Neural progenitor cell (in vitro differentiated cells): ENCODE results near the gene MRPS9. TPM values are rescaled to one million over a fixed set of nuclear protein-coding genes. Genes with fewer than 3 reads are reported as not detected.

Experiments used
- DNase-seq: peaks from one replicate; pipeline ENCODE4 v3.0.0-alpha.2; 2016; ENCODE audit warnings: low spot score
- H2AFZ ChIP-seq: fragments of 200-600 bp; sonication (generic); replicated peaks from 2 replicates; pipeline ENCODE4 v1.6.1; 2016; ENCODE audit warnings: antibody characterized with exemption
- H3F3A ChIP-seq: fragments of 200-600 bp; sonication (generic); 2 replicates; pipeline ENCODE4 v1.6.1; 2016; ENCODE audit warnings: antibody characterized with exemption, low read depth
- H3K27ac ChIP-seq: fragments of 200-600 bp; sonication (generic); 2 replicates; pipeline ENCODE4 v1.5.1; 2016; ENCODE audit warnings: mild to moderate bottlenecking
- H3K27me3 ChIP-seq: fragments of 200-600 bp; sonication (generic); 2 replicates; pipeline ENCODE4 v1.6.1; 2016; ENCODE audit warnings: mild to moderate bottlenecking, moderate library complexity
- H3K36me3 ChIP-seq: fragments of 200-600 bp; sonication (generic); 2 replicates; pipeline ENCODE4 v1.5.1; 2016
- H3K4me1 ChIP-seq: fragments of 200-600 bp; sonication (generic); 2 replicates; pipeline ENCODE4 v1.6.1; 2016; ENCODE audit warnings: mixed run types
- H3K4me2 ChIP-seq: fragments of 200-600 bp; sonication (generic); 2 replicates; pipeline ENCODE4 v1.6.1; 2016
- H3K4me3 ChIP-seq: fragments of 200-600 bp; sonication (generic); 2 replicates; pipeline ENCODE4 v1.5.1; 2016
- H3K79me2 ChIP-seq: fragments of 200-600 bp; sonication (generic); 2 replicates; pipeline ENCODE4 v1.6.1; 2016; ENCODE audit warnings: low read depth
- H3K9ac ChIP-seq: fragments of 200-600 bp; sonication (generic); 2 replicates; pipeline ENCODE4 v1.6.1; 2016
- H3K9me3 ChIP-seq: fragments of 200-600 bp; sonication (generic); 2 replicates; pipeline ENCODE4 v1.5.1; 2016; ENCODE audit warnings: low read depth
- H4K20me1 ChIP-seq: fragments of 200-600 bp; sonication (generic); 2 replicates; pipeline ENCODE4 v1.6.1; 2016; ENCODE audit warnings: low read depth
- H3K27ac Mint-ChIP-seq: 3 replicates; pipeline ENCODE4 v1.8.0; 2021; ENCODE audit warnings: mixed read lengths
- H3K27me3 Mint-ChIP-seq: 2 replicates; pipeline ENCODE4 v1.8.0; 2022; ENCODE audit warnings: low read depth, mild to moderate bottlenecking, inconsistent platforms, moderate library complexity, mixed read lengths; ENCODE audit not compliant: insufficient read depth
- H3K36me3 Mint-ChIP-seq: 3 replicates; pipeline ENCODE4 v1.8.0; 2021; ENCODE audit warnings: mixed read lengths
- H3K4me1 Mint-ChIP-seq: 3 replicates; pipeline ENCODE4 v1.8.0; 2021; ENCODE audit warnings: mixed read lengths
- H3K4me3 Mint-ChIP-seq: 3 replicates; pipeline ENCODE4 v1.8.0; 2021; ENCODE audit warnings: mild to moderate bottlenecking, moderate library complexity, mixed read lengths
- H3K9me3 Mint-ChIP-seq: 3 replicates; pipeline ENCODE4 v1.8.0; 2020; ENCODE audit warnings: mixed read lengths
- CTCF ChIP-seq: fragments of 200-600 bp; sonication (generic); IDR thresholded peaks from 2 replicates; pipeline ENCODE4 v1.5.1; 2017; ENCODE audit warnings: antibody characterized with exemption, mild to moderate bottlenecking
- EZH2 ChIP-seq: fragments of 200-600 bp; sonication (generic); IDR thresholded peaks from 2 replicates; pipeline ENCODE4 v1.6.1; 2017; ENCODE audit warnings: antibody characterized with exemption, mild to moderate bottlenecking, moderate library complexity
- EZH2phosphoT487 ChIP-seq: fragments of 200-600 bp; sonication (generic); IDR thresholded peaks from 2 replicates; pipeline ENCODE4 v1.6.1; 2017; ENCODE audit warnings: antibody characterized with exemption
- total RNA-seq: library from RNA; depleted of rRNA; stranded (reverse); fragments of >200 nt; gene quantifications from 2 replicates; pipeline ENCODE4 v1.2.3, GENCODE V29; 2015; ENCODE audit warnings: low replicate concordance

Gene MRPS9
- total RNA-seq, 1 donor from 2014 or later = 78.0 TPM

GRCh38 chr2:105032476-105032875 lies 5.4 kb upstream of the MRPS9 start:
- no peak overlapping the region for H3K9ac ChIP-seq
- H3K27me3 Mint-ChIP-seq = peaks cover 2% of the 10 kb centered on the region
- H3K9me3 Mint-ChIP-seq = no peaks in the 10 kb centered on the region
- H3K4me1 Mint-ChIP-seq = peaks cover 7% of the 10 kb centered on the region
- no peaks in the 10 kb centered on the region for H3K36me3 ChIP-seq
- no peak overlapping the region for H3K4me3 Mint-ChIP-seq
- peaks cover 7% of the 10 kb centered on the region for H3F3A ChIP-seq
- no peak overlapping the region for H3K4me2 ChIP-seq
- H3K4me1 ChIP-seq = peaks cover 10% of the 10 kb centered on the region
- H4K20me1 ChIP-seq = no peaks in the 10 kb centered on the region
- no peaks in the 10 kb centered on the region for H3K9me3 ChIP-seq
- H3K4me3 ChIP-seq = no peak overlapping the region
- TF ChIP-seq CTCF (no peak), EZH2 (no peak), EZH2phosphoT487 (no peak)
- no peak for DNase-seq
- H3K79me2 ChIP-seq = no peaks in the 10 kb centered on the region
- no peaks in the 10 kb centered on the region for H3K27me3 ChIP-seq
- no peak overlapping the region for H2AFZ ChIP-seq
- H3K27ac Mint-ChIP-seq = no peak overlapping the region
- H3K36me3 Mint-ChIP-seq = no peaks in the 10 kb centered on the region
- no peak overlapping the region for H3K27ac ChIP-seq

- Histone ChIP-seq H4K20me1 (no peaks in the 10 kb centered on the region), H3K27me3 (no peaks in the 10 kb centered on the region), H2AFZ (no peak overlapping the region), H3K4me3 (no peak overlapping the region), H3K4me1 (peaks cover 17% of the 10 kb centered on the region), H3F3A (peaks cover 22% of the 10 kb centered on the region), H3K9ac (no peak overlapping the region), H3K79me2 (peaks cover 9% of the 10 kb centered on the region), H3K27ac (no peak overlapping the region), H3K9me3 (no peaks in the 10 kb centered on the region), H3K36me3 (no peaks in the 10 kb centered on the region), H3K4me2 (no peak overlapping the region)
- no peak for DNase-seq
- Mint-ChIP-seq H3K27ac (no peak overlapping the region), H3K9me3 (no peaks in the 10 kb centered on the region), H3K4me3 (no peak overlapping the region), H3K27me3 (peaks cover 2% of the 10 kb centered on the region), H3K36me3 (no peaks in the 10 kb centered on the region), H3K4me1 (peaks cover 13% of the 10 kb centered on the region)
- TF ChIP-seq EZH2 (no peak), CTCF (no peak), EZH2phosphoT487 (no peak)
Observed at GRCh38 chr2:105034170-105034569, 3.7 kb upstream of the MRPS9 start.

- H3K4me1 Mint-ChIP-seq = peaks cover 20% of the 10 kb centered on the region
- TF ChIP-seq EZH2 = no peak
- no peak for TF ChIP-seq EZH2phosphoT487
- TF ChIP-seq CTCF = no peak
- no peaks in the 10 kb centered on the region for H3K9me3 Mint-ChIP-seq
- Histone ChIP-seq H3K27ac (peak overlapping the region; percentile 93), H3K4me3 (peak overlapping the region; percentile 89), H3K9ac (peak overlapping the region; percentile 91), H3K36me3 (no peaks in the 10 kb centered on the region), H3K27me3 (no peaks in the 10 kb centered on the region), H4K20me1 (peaks cover 5% of the 10 kb centered on the region), H3K4me2 (peak overlapping the region; percentile 85), H3K9me3 (no peaks in the 10 kb centered on the region), H2AFZ (peak overlapping the region; percentile 89), H3F3A (peaks cover 22% of the 10 kb centered on the region), H3K79me2 (peaks cover 52% of the 10 kb centered on the region), H3K4me1 (peaks cover 36% of the 10 kb centered on the region)
- peak overlapping the region; percentile 96 for H3K4me3 Mint-ChIP-seq
- H3K27me3 Mint-ChIP-seq = no peaks in the 10 kb centered on the region
- peaks cover 3% of the 10 kb centered on the region for H3K36me3 Mint-ChIP-seq
- peak overlapping the region; percentile 95 for H3K27ac Mint-ChIP-seq
- DNase-seq = no peak
Observed at GRCh38 chr2:105038383-105039061, 653 bp downstream of the MRPS9 start.
